Upper lobe of left lung (tissue), 6 donors: ENCODE results near the gene CS. TPM values are rescaled to one million over a fixed set of nuclear protein-coding genes. Genes with fewer than 3 reads are reported as not detected.

Source experiments
- ATAC-seq, 2 donors: fragments of 200-7000 bp; cut with Tn5 transposase; one replicate each; pipeline ENCODE4 v1.9.1; 2022; ENCODE audit warnings: mild to moderate bottlenecking in 2 of 2, moderate library complexity in 2 of 2; ENCODE audit not compliant: low FRiP score in 2 of 2
- DNase-seq, 2 donors: peaks; one replicate each; pipeline ENCODE4 v3.0.0-alpha.2; 2019 to 2020
- H3K27ac ChIP-seq, 4 donors: fragments of 200-600 bp; sonication (generic); one replicate each; pipeline ENCODE4 v1.5.1; 2016 to 2019
- H3K27me3 ChIP-seq, 4 donors: fragments of 200-600 bp; sonication (generic); one replicate each; pipeline ENCODE4 v1.5.1; 2017 to 2019
- H3K36me3 ChIP-seq, 4 donors: fragments of 200-600 bp; sonication (generic); one replicate each; pipeline ENCODE4 v1.5.1; 2016 to 2019
- H3K4me1 ChIP-seq, 4 donors: fragments of 200-600 bp; sonication (generic); one replicate each; pipeline ENCODE4 v1.5.1; 2018 to 2019
- H3K4me3 ChIP-seq, 4 donors: fragments of 200-600 bp; sonication (generic); one replicate each; pipeline ENCODE4 v1.5.1; 2017 to 2019; ENCODE audit warnings: mild to moderate bottlenecking in 2 of 4, moderate library complexity in 1 of 4
- H3K9me3 ChIP-seq, 4 donors: fragments of 200-600 bp; sonication (generic); one replicate each; pipeline ENCODE4 v1.5.1; 2018 to 2019
- CTCF ChIP-seq, 6 experiments: fragments of 450-650 bp in 4 of 6; fragments of 200-600 bp in 2 of 6; sonication (generic) in 2 of 6; IDR thresholded peaks; one replicate each; pipeline ENCODE4 v1.5.1; 2016 to 2019; ENCODE audit warnings: antibody characterized with exemption in 6 of 6
- EP300 ChIP-seq, 4 donors: sonication (generic); formaldehyde crosslinking; IDR thresholded peaks; one replicate each; pipeline ENCODE4 v1.5.1; 2017; ENCODE audit warnings: antibody characterized with exemption in 4 of 4, control low read depth in 2 of 4
- POLR2A ChIP-seq, 4 donors: fragments of 450-650 bp; IDR thresholded peaks; one replicate each; pipeline ENCODE4 v1.5.1; 2016 to 2017; ENCODE audit warnings: antibody characterized with exemption in 4 of 4, mild to moderate bottlenecking in 2 of 4
- POLR2AphosphoS5 ChIP-seq, 2 donors: sonication (generic); formaldehyde crosslinking; IDR thresholded peaks; one replicate each; pipeline ENCODE4 v1.5.1; 2017; ENCODE audit warnings: antibody characterized with exemption in 2 of 2
- WGBS, 2 donors: methylation state at CpG; one replicate each; pipeline ENCODE4 v1.1.5; 2017 to 2018; 5-methylcytosine and 5-hydroxymethylcytosine counted together
- total RNA-seq, 6 donors: library from RNA; depleted of rRNA in 4 of 6; stranded (reverse); fragments of >200 nt in 4 of 6; gene quantifications; one replicate each; pipeline versions ENCODE4 v1.1.0 to v1.2.1, GENCODE V29; 2016 to 2021
- donor health status: DM: no; HTN: no; CAD: no; lungs with moderate emphysema.
- donor health status: DM: no; HTN: yes; CAD: no; lungs with severe emphysema.

The CS gene
- total RNA-seq, 6 donors from 2014 or later = 99.9 to 201 (median 151) TPM

DNA sequence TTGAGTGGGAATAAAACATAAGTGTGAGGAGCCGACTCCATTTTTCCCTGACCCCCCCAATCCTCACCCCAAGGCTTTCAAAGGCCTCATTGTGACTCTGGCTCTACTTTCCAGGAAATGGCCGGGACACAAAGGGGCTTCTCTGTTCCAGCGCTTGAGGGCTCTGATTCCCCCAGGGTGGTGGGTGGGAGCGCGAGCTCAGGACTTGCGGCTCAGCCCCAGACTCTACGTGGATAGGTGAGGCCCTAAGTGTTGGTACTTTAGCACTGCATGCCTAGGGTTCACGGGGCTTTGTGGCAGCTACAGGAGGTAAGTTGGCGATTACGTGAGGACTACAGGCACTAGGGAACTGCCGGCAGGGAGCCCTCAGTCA is 15.1 kb upstream of the CS start:
- TF ChIP-seq POLR2AphosphoS5 (IDR thresholded peaks at IDR 0.05) = no peak
- peak overlapping the region; percentile 91 to 94 (median 93) for H3K27ac ChIP-seq
- ATAC-seq (peak in 1 of 2 donors; percentile 2), DNase-seq (peak in 1 of 2 donors; percentile 31)
- H3K9me3 ChIP-seq = no peaks in the 10 kb centered on the region
- WGBS, 2 donors = 2 to 11% methylated on average over 1 to 11 of the region's 11 CpGs
- H3K27me3 ChIP-seq = no peaks in the 10 kb centered on the region
- peaks cover 13 to 19% (median 14%) of the 10 kb centered on the region in 4 donors for H3K4me1 ChIP-seq
- H3K4me3 ChIP-seq = peak overlapping the region; percentile 84 to 92 (median 86)
- H3K36me3 ChIP-seq = peaks cover 4 to 60% (median 21%) of the 10 kb centered on the region in 4 donors

DNA sequence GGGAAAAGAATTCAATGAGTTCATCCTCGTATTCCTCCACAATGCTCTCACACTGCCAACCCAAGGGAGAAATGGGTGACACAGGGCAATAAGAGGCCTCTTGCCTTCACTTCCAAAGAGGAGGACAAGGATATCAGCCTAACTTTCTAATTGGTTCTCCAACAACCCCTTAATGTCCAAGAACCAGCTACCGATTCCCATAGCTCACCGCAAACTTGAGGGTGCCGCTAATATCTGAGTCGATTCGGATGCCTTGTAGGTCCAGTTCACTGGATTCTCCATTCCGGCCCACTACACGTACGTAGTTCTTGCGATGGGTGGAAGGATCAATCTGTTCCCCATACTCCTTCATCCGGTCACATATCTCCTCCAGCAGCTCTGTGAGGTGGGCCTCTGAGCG is 10.9 kb upstream of the CS start:
- Histone ChIP-seq H3K4me1 (peaks cover 8 to 11% (median 9%) of the 10 kb centered on the region in 4 donors), H3K36me3 (peaks cover 0 to 66% (median 28%) of the 10 kb centered on the region in 4 donors), H3K4me3 (no peak overlapping the region), H3K27me3 (no peaks in the 10 kb centered on the region), H3K27ac (no peak overlapping the region), H3K9me3 (no peaks in the 10 kb centered on the region)
- DNase-seq = no peak
- TF ChIP-seq CTCF (IDR thresholded peaks at IDR 0.05) (no peak), POLR2AphosphoS5 (IDR thresholded peaks at IDR 0.05) (no peak), EP300 (IDR thresholded peaks at IDR 0.05) (no peak), POLR2A (IDR thresholded peaks at IDR 0.05) (no peak)
- 96 to 97% methylated on average over 12 of the region's 12 CpGs for WGBS, 2 donors
- no peak for ATAC-seq

- Histone ChIP-seq H3K9me3 (no peaks in the 10 kb centered on the region), H3K27ac (no peak overlapping the region), H3K36me3 (peaks cover 0 to 61% (median 26%) of the 10 kb centered on the region in 4 donors), H3K27me3 (no peaks in the 10 kb centered on the region), H3K4me3 (no peak overlapping the region), H3K4me1 (no peaks in the 10 kb centered on the region)
- TF ChIP-seq POLR2A (IDR thresholded peaks at IDR 0.05) (no peak), CTCF (IDR thresholded peaks at IDR 0.05) (no peak), EP300 (IDR thresholded peaks at IDR 0.05) (no peak), POLR2AphosphoS5 (IDR thresholded peaks at IDR 0.05) (no peak)
- DNase-seq (no peak), ATAC-seq (no peak)
- WGBS, 2 donors = 87 to 92% methylated on average over 3 of the region's 3 CpGs
Measured at GRCh38 chr12:56308714-56309113, 8.6 kb upstream of the CS start.

DNA sequence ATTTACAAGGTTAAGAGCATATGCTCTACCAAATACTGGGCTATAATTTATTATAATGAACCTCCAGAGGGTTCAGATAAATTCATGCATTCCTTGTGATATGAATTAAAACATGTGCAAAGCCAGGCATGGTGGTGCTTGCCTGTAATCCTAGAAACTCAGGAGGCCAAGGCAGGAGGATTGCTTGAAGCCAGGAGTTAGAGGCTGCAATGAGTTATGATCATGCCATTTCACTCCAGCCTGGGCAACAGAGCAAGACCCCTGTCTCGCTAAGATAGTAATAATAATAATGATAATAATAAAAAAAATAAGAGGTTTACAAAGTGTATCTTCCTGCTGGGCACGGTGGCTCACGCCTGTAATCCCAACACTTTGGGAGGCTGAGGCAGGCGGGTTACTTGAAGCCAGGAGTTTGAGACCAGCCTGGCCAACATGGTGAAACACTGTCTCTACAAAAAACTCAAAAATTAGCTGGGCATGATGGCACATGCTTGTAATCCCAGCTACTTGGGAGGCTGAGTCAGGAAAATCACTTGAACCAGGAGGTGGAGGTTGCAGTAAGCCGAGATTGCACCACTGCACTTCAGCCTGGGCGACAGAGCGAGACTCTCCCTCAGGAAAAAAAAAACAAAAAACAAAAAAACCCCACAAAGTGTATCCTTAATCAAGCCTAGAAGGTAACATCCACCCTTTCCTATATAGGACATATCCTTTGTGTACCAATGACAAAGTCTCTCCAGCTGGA is 7.3 kb upstream of the CS start:
- no peaks in the 10 kb centered on the region for H3K27me3 ChIP-seq
- TF ChIP-seq CTCF (IDR thresholded peaks at IDR 0.05) (no peak), POLR2A (IDR thresholded peaks at IDR 0.05) (no peak), POLR2AphosphoS5 (IDR thresholded peaks at IDR 0.05) (no peak), EP300 (IDR thresholded peaks at IDR 0.05) (no peak)
- ATAC-seq (no peak), DNase-seq (no peak)
- 97% methylated on average over 7 of the region's 7 CpGs for WGBS, 2 donors
- no peaks in the 10 kb centered on the region for H3K4me1 ChIP-seq
- H3K36me3 ChIP-seq = peaks cover 0 to 49% (median 21%) of the 10 kb centered on the region in 4 donors
- no peak overlapping the region for H3K27ac ChIP-seq
- H3K4me3 ChIP-seq = no peak overlapping the region
- H3K9me3 ChIP-seq = no peaks in the 10 kb centered on the region

- Histone ChIP-seq H3K36me3 (peaks cover 0 to 32% (median 16%) of the 10 kb centered on the region in 4 donors), H3K4me1 (peaks cover 7 to 19% (median 9%) of the 10 kb centered on the region in 4 donors), H3K4me3 (no peak overlapping the region), H3K9me3 (no peaks in the 10 kb centered on the region), H3K27me3 (no peaks in the 10 kb centered on the region), H3K27ac (no peak overlapping the region)
- no peak for ATAC-seq
- TF ChIP-seq POLR2AphosphoS5 (IDR thresholded peaks at IDR 0.05) (no peak), CTCF (IDR thresholded peaks at IDR 0.05) (no peak), POLR2A (IDR thresholded peaks at IDR 0.05) (no peak), EP300 (IDR thresholded peaks at IDR 0.05) (no peak)
- no peak for DNase-seq
- 91 to 97% methylated on average over 8 of the region's 8 CpGs for WGBS, 2 donors
Measured at GRCh38 chr12:56304872-56305590, 4.9 kb upstream of the CS start.
